ENCODE data around the gene RNF31. TPM values are rescaled to one million over a fixed set of nuclear protein-coding genes. Genes with fewer than 3 reads are reported as not detected.

RNF31 gene
- total RNA-seq, 2 experiments from 2014 or later, result 129 to 149 TPM

GRCh38 chr14:24146453-24146977 lies 783 bp upstream of the RNF31 start, which contains the start of gene PSME2:
Gene PSME2, minus strand, starts transcription at chr14:24146610. Its CDS starts 29 bp downstream, at chr14:24146581.
- H3K27ac Mint-ChIP-seq, result peak within 1 kb of the TSS; percentile 99
- peak; percentile 71 for ATAC-seq
- H3K4me3 Mint-ChIP-seq, result peak within 1 kb of the TSS; percentile 94

GRCh38 chr14:24147761-24148428 lies 597 bp downstream of the RNF31 start:
- H3K4me1 Mint-ChIP-seq, result peaks cover 62% of the 10 kb centered on the region
- peak overlapping the region; percentile 86 for H3K27ac Mint-ChIP-seq
- peak overlapping the region; percentile 94 for H3K4me3 Mint-ChIP-seq
- H3K9me3 Mint-ChIP-seq (ENCODE audit: low read depth), result no peaks in the 10 kb centered on the region
- peaks cover 75% of the 10 kb centered on the region for H3K36me3 Mint-ChIP-seq
- ATAC-seq (no peak), DNase-seq (no peak)
- CTCF ChIA-PET, result interaction anchor here (0.7 to 7.4 kb wide), 8 partner anchors 8 to 57 kb away, joined by 3 to 99 read pairs (median 6); partner anchors contain the start of genes DCAF11, IRF9, NRL and PSME1
- H3K27me3 Mint-ChIP-seq, result no peaks in the 10 kb centered on the region

More at GRCh38 chr14:24146453-24146977, 783 bp upstream of the RNF31 start, which contains the start of gene PSME2:
- CTCF ChIA-PET, result interaction anchor here (1.2 to 7.4 kb wide), 10 partner anchors 10 to 164 kb away, joined by 3 to 99 read pairs (median 6); partner anchors contain the start of genes DCAF11, IRF9, LTB4R and NRL
- Mint-ChIP-seq H3K27me3 (no peaks in the 10 kb centered on the region), H3K9me3 (ENCODE audit: low read depth) (no peaks in the 10 kb centered on the region), H3K4me1 (peaks cover 72% of the 10 kb centered on the region), H3K36me3 (peaks cover 74% of the 10 kb centered on the region)
- peak; percentile 97 for DNase-seq

- Mint-ChIP-seq H3K36me3 (peaks cover 67% of the 10 kb centered on the region), H3K4me1 (peaks cover 47% of the 10 kb centered on the region), H3K27me3 (no peaks in the 10 kb centered on the region), H3K9me3 (ENCODE audit: low read depth) (no peaks in the 10 kb centered on the region), H3K27ac (peak overlapping the region; percentile 15), H3K4me3 (peak overlapping the region; percentile 3)
- ATAC-seq (no peak), DNase-seq (no peak)
- CTCF ChIA-PET, result interaction anchor here (1.3 to 7.4 kb wide), 4 partner anchors 8 to 41 kb away, joined by 3 to 99 read pairs (median 20); partner anchors contain the start of genes EMC9, IRF9 and PSME1
These were observed 2.1 kb downstream of the RNF31 start for GRCh38 chr14:24149302-24149969.

GRCh38 chr14:24150061-24150460 lies 2.8 kb downstream of the RNF31 start:
- ATAC-seq, result no peak
- CTCF ChIA-PET, result interaction anchor here (2.0 to 7.4 kb wide), 2 partner anchors 9 to 11 kb away, joined by 7 to 99 read pairs; partner anchors contain the start of genes EMC9 and IRF9

GRCh38 chr14:24150567-24150966 lies 3.3 kb downstream of the RNF31 start:
- CTCF ChIA-PET, result interaction anchor here (2.0 to 7.4 kb wide), 2 partner anchors 9 to 10 kb away, joined by 7 to 99 read pairs; partner anchors contain the start of genes EMC9 and IRF9
- DNase-seq (no peak), ATAC-seq (no peak)
- Mint-ChIP-seq H3K4me3 (no peak overlapping the region), H3K27me3 (no peaks in the 10 kb centered on the region), H3K4me1 (peaks cover 37% of the 10 kb centered on the region), H3K27ac (no peak overlapping the region), H3K36me3 (peaks cover 67% of the 10 kb centered on the region), H3K9me3 (ENCODE audit: low read depth) (no peaks in the 10 kb centered on the region)

More at GRCh38 chr14:24150061-24150460, 2.8 kb downstream of the RNF31 start:
- H3K9me3 Mint-ChIP-seq (ENCODE audit: low read depth), result no peaks in the 10 kb centered on the region
- H3K4me1 Mint-ChIP-seq, result peaks cover 43% of the 10 kb centered on the region
- H3K27me3 Mint-ChIP-seq, result no peaks in the 10 kb centered on the region
- peaks cover 68% of the 10 kb centered on the region for H3K36me3 Mint-ChIP-seq
- no peak overlapping the region for H3K27ac Mint-ChIP-seq
- no peak for DNase-seq
- no peak overlapping the region for H3K4me3 Mint-ChIP-seq

GRCh38 chr14:24150993-24151392 lies 3.7 kb downstream of the RNF31 start:
- no peaks in the 10 kb centered on the region for H3K9me3 Mint-ChIP-seq (ENCODE audit: low read depth)
- no peak overlapping the region for H3K4me3 Mint-ChIP-seq
- no peaks in the 10 kb centered on the region for H3K27me3 Mint-ChIP-seq
- H3K4me1 Mint-ChIP-seq, result peaks cover 33% of the 10 kb centered on the region
- CTCF ChIA-PET, result interaction anchor here (2.0 to 7.4 kb wide), 2 partner anchors 10 kb away, joined by 7 to 99 read pairs; partner anchors contain the start of genes EMC9 and IRF9
- no peak for DNase-seq
- ATAC-seq, result no peak
- H3K27ac Mint-ChIP-seq, result no peak overlapping the region
- peaks cover 67% of the 10 kb centered on the region for H3K36me3 Mint-ChIP-seq

- Mint-ChIP-seq H3K27me3 (no peaks in the 10 kb centered on the region), H3K9me3 (ENCODE audit: low read depth) (no peaks in the 10 kb centered on the region), H3K36me3 (peaks cover 66% of the 10 kb centered on the region), H3K4me3 (no peak overlapping the region), H3K4me1 (peaks cover 33% of the 10 kb centered on the region), H3K27ac (no peak overlapping the region)
- CTCF ChIA-PET, result interaction anchor here (1.0 to 7.4 kb wide), 3 partner anchors 10 to 15 kb away, joined by 3 to 99 read pairs (median 7); partner anchors contain the start of genes EMC9, IRF9 and PSME1
- DNase-seq, result no peak
- no peak for ATAC-seq
These were observed 4.2 kb downstream of the RNF31 start for GRCh38 chr14:24151404-24152080.

GRCh38 chr14:24155100-24155499 lies 7.8 kb downstream of the RNF31 start:
- Mint-ChIP-seq H3K4me3 (no peak overlapping the region), H3K27ac (no peak overlapping the region), H3K27me3 (no peaks in the 10 kb centered on the region), H3K9me3 (ENCODE audit: low read depth) (no peaks in the 10 kb centered on the region), H3K4me1 (peaks cover 16% of the 10 kb centered on the region), H3K36me3 (peaks cover 65% of the 10 kb centered on the region)
- no peak for ATAC-seq
- DNase-seq, result no peak
- CTCF ChIA-PET, result interaction anchor here (1.1 kb wide), 1 partner anchor 14 kb away, joined by 3 read pairs; the partner anchor contains the start of gene EMC9

GRCh38 chr14:24156840-24157239 lies 9.5 kb downstream of the RNF31 start:
- H3K36me3 Mint-ChIP-seq, result peaks cover 64% of the 10 kb centered on the region

GRCh38 chr14:24157331-24157730 lies 10.0 kb downstream of the RNF31 start:
- Mint-ChIP-seq H3K4me1 (peaks cover 22% of the 10 kb centered on the region), H3K4me3 (no peak overlapping the region), H3K36me3 (peaks cover 65% of the 10 kb centered on the region), H3K27me3 (no peaks in the 10 kb centered on the region), H3K27ac (no peak overlapping the region), H3K9me3 (ENCODE audit: low read depth) (no peaks in the 10 kb centered on the region)
- no peak for ATAC-seq
- CTCF ChIA-PET, result interaction anchor here (1.0 kb wide), 1 partner anchor 11 kb away, joined by 5 read pairs; the partner anchor contains the start of genes PSME2 and RNF31
- no peak for DNase-seq

More at GRCh38 chr14:24156840-24157239, 9.5 kb downstream of the RNF31 start:
- Mint-ChIP-seq H3K27me3 (no peaks in the 10 kb centered on the region), H3K27ac (peak overlapping the region; percentile 56), H3K4me1 (peaks cover 18% of the 10 kb centered on the region), H3K4me3 (no peak overlapping the region), H3K9me3 (ENCODE audit: low read depth) (no peaks in the 10 kb centered on the region)
- CTCF ChIA-PET, result interaction anchor here (1.0 kb wide), 1 partner anchor 10 kb away, joined by 5 read pairs; the partner anchor contains the start of genes PSME2 and RNF31
- DNase-seq (no peak), ATAC-seq (no peak)

- H3K4me3 Mint-ChIP-seq, result no peak overlapping the region
- CTCF ChIA-PET, result interaction anchor here (1.4 to 5.0 kb wide), 15 partner anchors 11 to 148 kb away, joined by 5 to 99 read pairs (median 14); partner anchors contain the start of genes CHMP4A, CIDEB, DCAF11 and EMC9
- H3K27me3 Mint-ChIP-seq, result no peaks in the 10 kb centered on the region
- DNase-seq (no peak), ATAC-seq (no peak)
- H3K36me3 Mint-ChIP-seq, result peaks cover 76% of the 10 kb centered on the region
- peaks cover 42% of the 10 kb centered on the region for H3K4me1 Mint-ChIP-seq
- peak overlapping the region; percentile 99 for H3K27ac Mint-ChIP-seq
- H3K9me3 Mint-ChIP-seq (ENCODE audit: low read depth), result no peaks in the 10 kb centered on the region
These were observed 12.6 kb downstream of the RNF31 start for GRCh38 chr14:24159777-24160498.

- peaks cover 78% of the 10 kb centered on the region for H3K36me3 Mint-ChIP-seq
- H3K9me3 Mint-ChIP-seq (ENCODE audit: low read depth), result no peaks in the 10 kb centered on the region
- DNase-seq, result no peak
- no peaks in the 10 kb centered on the region for H3K27me3 Mint-ChIP-seq
- CTCF ChIA-PET, result interaction anchor here (0.6 to 5.0 kb wide), 27 partner anchors 11 to 270 kb away, joined by 3 to 99 read pairs (median 7); partner anchors contain the start of genes CHMP4A, CIDEB, DCAF11 and EMC9
- H3K4me3 Mint-ChIP-seq, result no peak overlapping the region
- peaks cover 45% of the 10 kb centered on the region for H3K4me1 Mint-ChIP-seq
- ATAC-seq, result no peak
- peak overlapping the region; percentile 99 for H3K27ac Mint-ChIP-seq
These were observed 13.2 kb downstream of the RNF31 start for GRCh38 chr14:24160499-24160849.

All from activated CD8-positive, alpha-beta memory T cell treated with anti-CD3 and anti-CD28 coated beads, Interleukin-2, amount 10 ng/mL, durations not matched to agents 7 days and 5 days (primary cell).